Fibroblast of villous mesenchyme (primary cell): ENCODE data around the gene C1QTNF6. TPM values are rescaled to one million over a fixed set of nuclear protein-coding genes. Genes with fewer than 3 reads are reported as not detected.

ENCODE experiments used
- DNase-seq: peaks from one replicate; pipeline ENCODE4 v3.0.0-alpha.2; 2010; ENCODE audit warnings: low read depth
- H3K4me3 ChIP-seq: 2 replicates; pipeline ENCODE4 v1.5.1; 2011; ENCODE audit warnings: low read depth, mild to moderate bottlenecking, low read length
- CTCF ChIP-seq: IDR thresholded peaks from 2 replicates; pipeline ENCODE4 v1.5.1; 2012; ENCODE audit warnings: low read depth, mild to moderate bottlenecking, low read length; ENCODE audit not compliant: insufficient read depth
- total RNA-seq: library from RNA; depleted of rRNA; stranded (reverse); fragments of >200 nt; gene quantifications from 2 replicates; pipeline ENCODE4 v1.2.3, GENCODE V29; 2012

Gene C1QTNF6
- total RNA-seq, 1 donor, result 9.5 TPM

- peak; percentile 98 for DNase-seq
- H3K4me3 ChIP-seq, result peak overlapping the region; percentile 80
- TF ChIP-seq CTCF, result peak; percentile 90
Measured at GRCh38 chr22:37199103-37199759, 11.2 kb upstream of the C1QTNF6 start.

GRCh38 chr22:37198258-37199102, 10.4 kb upstream of the C1QTNF6 start:
- peak overlapping the region; percentile 80 for H3K4me3 ChIP-seq
- peak; percentile 76 for DNase-seq
- peak; percentile 76 for TF ChIP-seq CTCF

- peak; percentile 91 for DNase-seq
- no peak overlapping the region for H3K4me3 ChIP-seq
- TF ChIP-seq CTCF, result no peak
Measured at GRCh38 chr22:37197451-37198257, 9.6 kb upstream of the C1QTNF6 start.

- no peak overlapping the region for H3K4me3 ChIP-seq
- no peak for TF ChIP-seq CTCF
- DNase-seq, result peak; percentile 91
Measured at GRCh38 chr22:37196539-37197450, 8.7 kb upstream of the C1QTNF6 start.

GRCh38 chr22:37195921-37196320, 7.9 kb upstream of the C1QTNF6 start:
- TF ChIP-seq CTCF, result no peak
- peak; percentile 52 for DNase-seq
- no peak overlapping the region for H3K4me3 ChIP-seq

- no peak overlapping the region for H3K4me3 ChIP-seq
- no peak for DNase-seq
- no peak for TF ChIP-seq CTCF
Measured at GRCh38 chr22:37194750-37195149, 6.7 kb upstream of the C1QTNF6 start.
